Stimulated activated naive B cell treated with anti-CD40 and anti-IgM and Interleukin-4, amounts not matched to agents 10 μg/mL and 1 μg/mL and 100 μg/mL, for 72 hours (primary cell): ENCODE measurements around the gene TIMM17A.
"Not testable (repeated sequence)": the region's sequence is repeated elsewhere in the genome, so short reads cannot be mapped to it uniquely, and the experiment has no call there.

Experiments
- ATAC-seq, 2 donors: fragments of 150-1000 bp; cut with Tn5 transposase; replicated peaks; 2 replicates each; pipeline ENCODE4 v1.10.0; 2021; ENCODE audit warnings: moderate library complexity in 1 of 2
- DNase-seq: peaks from one replicate; pipeline ENCODE4 v3.0.0; 2021
- H3K27ac Mint-ChIP-seq: one replicate; pipeline ENCODE4 v1.8.0; 2022; ENCODE audit warnings: mild to moderate bottlenecking, mixed read lengths
- H3K27me3 Mint-ChIP-seq, 2 donors: one replicate each; pipeline ENCODE4 v1.8.0; 2022; ENCODE audit warnings: mixed read lengths in 2 of 2
- H3K36me3 Mint-ChIP-seq, 2 donors: one replicate each; pipeline ENCODE4 v1.8.0; 2022; ENCODE audit warnings: mixed read lengths in 2 of 2, mild to moderate bottlenecking in 1 of 2
- H3K4me1 Mint-ChIP-seq, 2 donors: one replicate each; pipeline ENCODE4 v1.8.0; 2022; ENCODE audit warnings: mixed read lengths in 2 of 2, mild to moderate bottlenecking in 1 of 2
- H3K4me3 Mint-ChIP-seq, 2 donors: one replicate each; pipeline ENCODE4 v1.8.0; 2022; ENCODE audit warnings: mild to moderate bottlenecking in 2 of 2, mixed read lengths in 2 of 2, moderate library complexity in 1 of 2
- H3K9me3 Mint-ChIP-seq, 2 donors: one replicate each; pipeline ENCODE4 v1.8.0; 2022; ENCODE audit warnings: mixed read lengths in 2 of 2, mild to moderate bottlenecking in 1 of 2

TIMM17A gene

GRCh38 chr1:201930137-201930536 lies 25.2 kb upstream of the TIMM17A start:
- ATAC-seq = no peak
- Mint-ChIP-seq H3K27me3 (peaks cover 2 to 11% of the 10 kb centered on the region in 2 donors), H3K4me1 (no peaks in the 10 kb centered on the region), H3K9me3 (no peaks in the 10 kb centered on the region), H3K27ac (no peak overlapping the region), H3K4me3 (no peak overlapping the region), H3K36me3 (no peaks in the 10 kb centered on the region)
- no peak for DNase-seq

GRCh38 chr1:201930803-201931202 lies 24.5 kb upstream of the TIMM17A start:
- no peak for ATAC-seq
- no peaks in the 10 kb centered on the region for H3K9me3 Mint-ChIP-seq
- H3K27me3 Mint-ChIP-seq = peaks cover 0 to 12% of the 10 kb centered on the region in 2 donors
- no peak overlapping the region for H3K4me3 Mint-ChIP-seq
- H3K36me3 Mint-ChIP-seq = no peaks in the 10 kb centered on the region
- H3K4me1 Mint-ChIP-seq = no peaks in the 10 kb centered on the region
- H3K27ac Mint-ChIP-seq = no peak overlapping the region
- DNase-seq = no peak

- H3K27ac Mint-ChIP-seq = no peak overlapping the region
- no peak overlapping the region for H3K4me3 Mint-ChIP-seq
- H3K4me1 Mint-ChIP-seq = no peaks in the 10 kb centered on the region
- peaks cover 11 to 12% of the 10 kb centered on the region in 2 donors for H3K27me3 Mint-ChIP-seq
- no peaks in the 10 kb centered on the region for H3K9me3 Mint-ChIP-seq
- DNase-seq (no peak), ATAC-seq (no peak)
- H3K36me3 Mint-ChIP-seq = no peaks in the 10 kb centered on the region
Measured at GRCh38 chr1:201933840-201934430, 21.4 kb upstream of the TIMM17A start.

GRCh38 chr1:201937624-201938213 lies 17.6 kb upstream of the TIMM17A start:
- ATAC-seq (no peak), DNase-seq (no peak)
- Mint-ChIP-seq H3K9me3 (no peaks in the 10 kb centered on the region), H3K27ac (no peak overlapping the region), H3K4me3 (no peak overlapping the region), H3K27me3 (peaks cover 20 to 34% of the 10 kb centered on the region in 2 donors), H3K36me3 (no peaks in the 10 kb centered on the region), H3K4me1 (no peaks in the 10 kb centered on the region)

- no peak for ATAC-seq
Measured at GRCh38 chr1:201938440-201939035, 16.8 kb upstream of the TIMM17A start.

GRCh38 chr1:201939148-201939547 lies 16.2 kb upstream of the TIMM17A start:
- Mint-ChIP-seq H3K27me3 (peaks cover 25 to 46% of the 10 kb centered on the region in 2 donors), H3K27ac (no peak overlapping the region), H3K9me3 (no peaks in the 10 kb centered on the region)

More at GRCh38 chr1:201938440-201939035, 16.8 kb upstream of the TIMM17A start:
- no peak overlapping the region for H3K4me3 Mint-ChIP-seq
- H3K4me1 Mint-ChIP-seq = no peaks in the 10 kb centered on the region
- H3K27me3 Mint-ChIP-seq = peaks cover 20 to 41% of the 10 kb centered on the region in 2 donors
- DNase-seq = no peak
- H3K36me3 Mint-ChIP-seq = no peaks in the 10 kb centered on the region
- H3K27ac Mint-ChIP-seq = no peak overlapping the region
- H3K9me3 Mint-ChIP-seq = no peaks in the 10 kb centered on the region

GRCh38 chr1:201939574-201939973 lies 15.7 kb upstream of the TIMM17A start:
- Mint-ChIP-seq H3K4me1 (no peaks in the 10 kb centered on the region), H3K36me3 (no peaks in the 10 kb centered on the region), H3K9me3 (no peaks in the 10 kb centered on the region), H3K27ac (no peak overlapping the region), H3K27me3 (peaks cover 27 to 45% of the 10 kb centered on the region in 2 donors), H3K4me3 (no peak overlapping the region)
- ATAC-seq = no peak
- no peak for DNase-seq

More at GRCh38 chr1:201939148-201939547, 16.2 kb upstream of the TIMM17A start:
- H3K4me3 Mint-ChIP-seq = no peak overlapping the region
- ATAC-seq = no peak
- DNase-seq = no peak
- no peaks in the 10 kb centered on the region for H3K4me1 Mint-ChIP-seq
- no peaks in the 10 kb centered on the region for H3K36me3 Mint-ChIP-seq

- DNase-seq = not testable (repeated sequence)
Measured at GRCh38 chr1:201940316-201940715, 15.0 kb upstream of the TIMM17A start.

GRCh38 chr1:201941420-201942128 lies 13.7 kb upstream of the TIMM17A start:
- no peaks in the 10 kb centered on the region for H3K9me3 Mint-ChIP-seq
- H3K36me3 Mint-ChIP-seq = no peaks in the 10 kb centered on the region
- H3K4me1 Mint-ChIP-seq = peaks cover 8 to 13% of the 10 kb centered on the region in 2 donors
- ATAC-seq (no peak), DNase-seq (no peak)
- no peak overlapping the region for H3K27ac Mint-ChIP-seq
- H3K4me3 Mint-ChIP-seq = no peak overlapping the region
- peaks cover 40 to 59% of the 10 kb centered on the region in 2 donors for H3K27me3 Mint-ChIP-seq

More at GRCh38 chr1:201940316-201940715, 15.0 kb upstream of the TIMM17A start:
- not testable (repeated sequence) for H3K36me3 Mint-ChIP-seq, H3K4me3 Mint-ChIP-seq, H3K9me3 Mint-ChIP-seq, H3K4me1 Mint-ChIP-seq, ATAC-seq
- Mint-ChIP-seq H3K27ac (peak overlapping the region; percentile 22), H3K27me3 (peaks cover 35 to 46% of the 10 kb centered on the region in 2 donors)

GRCh38 chr1:201942129-201942495 lies 13.2 kb upstream of the TIMM17A start:
- Mint-ChIP-seq H3K27me3 (peaks cover 45 to 64% of the 10 kb centered on the region in 2 donors), H3K27ac (no peak overlapping the region), H3K9me3 (no peaks in the 10 kb centered on the region), H3K4me3 (no peak overlapping the region), H3K36me3 (no peaks in the 10 kb centered on the region), H3K4me1 (peaks cover 12 to 18% of the 10 kb centered on the region in 2 donors)
- no peak for DNase-seq
- ATAC-seq = no peak

- ATAC-seq = no peak
- peaks cover 51 to 81% of the 10 kb centered on the region in 2 donors for H3K27me3 Mint-ChIP-seq
- no peak for DNase-seq
- H3K9me3 Mint-ChIP-seq = no peaks in the 10 kb centered on the region
- no peaks in the 10 kb centered on the region for H3K36me3 Mint-ChIP-seq
- peaks cover 12 to 19% of the 10 kb centered on the region in 2 donors for H3K4me1 Mint-ChIP-seq
- no peak overlapping the region for H3K27ac Mint-ChIP-seq
- H3K4me3 Mint-ChIP-seq = no peak overlapping the region
Measured at GRCh38 chr1:201944002-201944401, 11.3 kb upstream of the TIMM17A start.

- DNase-seq (no peak), ATAC-seq (no peak)
- H3K9me3 Mint-ChIP-seq = no peaks in the 10 kb centered on the region
- H3K27ac Mint-ChIP-seq = no peak overlapping the region
- H3K4me1 Mint-ChIP-seq = peaks cover 12 to 19% of the 10 kb centered on the region in 2 donors
- no peak overlapping the region for H3K4me3 Mint-ChIP-seq
- no peaks in the 10 kb centered on the region for H3K36me3 Mint-ChIP-seq
- H3K27me3 Mint-ChIP-seq = peaks cover 50 to 85% of the 10 kb centered on the region in 2 donors
Measured at GRCh38 chr1:201944639-201945038, 10.7 kb upstream of the TIMM17A start.

GRCh38 chr1:201945157-201945556 lies 10.1 kb upstream of the TIMM17A start:
- ATAC-seq = no peak
- no peak overlapping the region for H3K4me3 Mint-ChIP-seq
- no peak for DNase-seq
- no peak overlapping the region for H3K27ac Mint-ChIP-seq
- peaks cover 49 to 85% of the 10 kb centered on the region in 2 donors for H3K27me3 Mint-ChIP-seq
- H3K9me3 Mint-ChIP-seq = no peaks in the 10 kb centered on the region
- peaks cover 12 to 19% of the 10 kb centered on the region in 2 donors for H3K4me1 Mint-ChIP-seq
- no peaks in the 10 kb centered on the region for H3K36me3 Mint-ChIP-seq

- peaks cover 49 to 84% of the 10 kb centered on the region in 2 donors for H3K27me3 Mint-ChIP-seq
- ATAC-seq = no peak
- DNase-seq = no peak
- peaks cover 12 to 19% of the 10 kb centered on the region in 2 donors for H3K4me1 Mint-ChIP-seq
- no peak overlapping the region for H3K27ac Mint-ChIP-seq
- peak overlapping the region; percentile 80 to 82 for H3K4me3 Mint-ChIP-seq
- no peaks in the 10 kb centered on the region for H3K9me3 Mint-ChIP-seq
- H3K36me3 Mint-ChIP-seq = no peaks in the 10 kb centered on the region
Measured at GRCh38 chr1:201945863-201946223, 9.5 kb upstream of the TIMM17A start.
